Stimulated activated CD8-positive, alpha-beta memory T cell treated with anti-CD3 and anti-CD28 coated beads, Interleukin-7, amount 100 ng/mL, for 24 hours (primary cell): ENCODE data around the gene ATP1A1.

ENCODE experiments used
- DNase-seq: peaks from one replicate; pipeline ENCODE4 v3.0.0-alpha.2; 2020; ENCODE audit warnings: low read depth

Gene ATP1A1

DNA sequence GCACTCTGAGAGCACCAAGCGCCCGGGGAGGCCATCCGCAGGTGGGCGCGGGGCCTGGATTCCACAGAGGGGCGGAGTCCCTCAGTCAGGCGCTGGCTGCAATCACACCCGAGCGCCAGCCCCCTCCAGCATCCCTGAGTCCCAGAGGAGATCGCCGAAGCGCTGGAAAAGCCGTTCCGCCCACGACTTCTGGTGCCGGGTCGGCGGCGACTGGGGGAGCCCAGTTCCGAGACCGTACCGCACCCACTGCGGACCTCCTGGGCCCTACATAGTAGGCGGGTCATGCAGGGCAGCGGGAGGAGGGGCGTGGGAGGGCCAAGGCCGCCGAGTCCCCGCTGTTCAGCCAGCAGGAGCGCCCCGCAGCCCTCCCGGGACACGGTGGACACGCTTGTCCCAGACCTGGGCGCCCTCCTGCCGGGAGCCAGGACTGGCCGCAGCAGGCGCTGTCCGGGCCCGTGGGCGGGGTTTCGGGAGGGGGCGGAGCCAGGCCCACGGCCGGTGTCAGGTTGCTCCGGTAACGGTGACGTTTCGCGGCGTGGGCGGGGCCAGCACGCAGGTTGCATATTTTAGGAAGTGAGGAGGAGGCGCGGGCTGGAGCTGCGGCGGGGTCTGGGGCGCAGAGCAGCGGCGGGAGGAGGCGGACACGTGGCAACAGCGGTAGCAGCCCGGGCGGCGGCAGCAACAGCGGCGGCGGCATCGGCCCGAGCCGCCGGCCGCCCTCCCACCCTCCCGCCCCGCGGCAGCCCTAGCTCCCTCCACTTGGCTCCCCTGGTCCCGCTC lies at the start of gene ATP1A1:
TSS of gene ATP1A1 (plus strand) at position 594 of the 780 bp plus-strand sequence. CDS start 268 bp downstream, outside the sequence.
- DNase-seq, result peak; percentile 97

DNA sequence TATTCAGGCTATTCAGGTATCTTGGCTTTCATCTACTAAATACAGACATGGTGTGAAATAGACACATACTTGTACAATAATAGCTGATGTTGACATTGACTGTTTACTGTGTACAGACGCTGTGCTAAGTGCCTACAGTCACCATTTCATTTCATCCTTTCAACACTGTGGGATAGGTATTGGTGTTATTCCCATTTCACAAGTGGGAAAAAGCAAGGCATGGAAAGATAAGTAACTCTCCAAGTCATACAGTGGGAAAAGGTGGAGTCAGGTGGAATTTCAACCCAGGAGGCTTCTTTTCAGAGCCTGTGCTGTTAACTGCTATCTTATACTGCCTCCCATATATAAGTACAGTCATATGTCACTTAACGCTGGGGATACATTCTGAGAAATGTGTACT lies 49.6 kb upstream of the ATP1A1 start:
- DNase-seq, result no peak

DNA sequence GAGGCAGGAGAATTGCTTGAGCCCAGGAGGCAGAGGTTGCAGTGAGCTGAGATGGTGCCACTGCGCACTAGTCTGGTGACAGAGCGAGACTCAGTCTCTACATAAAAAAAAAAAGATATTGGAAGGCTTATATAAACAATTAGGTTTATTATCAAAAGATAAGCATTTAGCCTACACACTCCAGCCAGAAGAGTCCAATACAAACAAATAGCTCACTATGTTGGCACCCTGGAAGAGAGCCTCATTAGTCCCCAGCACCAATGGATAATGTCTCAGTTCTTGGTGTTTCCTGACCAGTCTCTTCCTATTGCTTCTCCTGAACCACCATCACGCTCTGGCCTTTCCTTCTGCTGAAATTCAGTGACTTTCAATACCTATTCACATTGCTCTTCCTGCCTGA lies 48.6 kb upstream of the ATP1A1 start:
- no peak for DNase-seq

DNA sequence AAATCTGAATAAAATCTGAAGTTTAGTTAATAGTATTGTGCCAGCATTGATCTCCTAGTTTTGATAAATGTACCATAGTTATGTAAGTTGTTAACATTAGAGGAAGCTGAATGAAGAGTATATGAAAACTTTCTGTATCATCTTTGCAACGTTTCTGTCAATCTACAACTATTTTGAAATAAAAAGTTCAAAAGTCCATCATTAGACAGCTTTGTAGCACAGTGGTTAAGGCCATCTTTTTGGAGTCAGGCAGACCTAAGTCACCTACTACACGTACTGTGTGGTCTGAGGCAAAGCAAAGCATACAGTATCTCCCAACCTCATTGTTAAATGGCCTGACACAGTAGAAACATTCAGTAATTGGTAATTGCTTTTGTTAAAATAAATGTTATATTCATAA lies 47.9 kb upstream of the ATP1A1 start:
- DNase-seq, result no peak

DNA sequence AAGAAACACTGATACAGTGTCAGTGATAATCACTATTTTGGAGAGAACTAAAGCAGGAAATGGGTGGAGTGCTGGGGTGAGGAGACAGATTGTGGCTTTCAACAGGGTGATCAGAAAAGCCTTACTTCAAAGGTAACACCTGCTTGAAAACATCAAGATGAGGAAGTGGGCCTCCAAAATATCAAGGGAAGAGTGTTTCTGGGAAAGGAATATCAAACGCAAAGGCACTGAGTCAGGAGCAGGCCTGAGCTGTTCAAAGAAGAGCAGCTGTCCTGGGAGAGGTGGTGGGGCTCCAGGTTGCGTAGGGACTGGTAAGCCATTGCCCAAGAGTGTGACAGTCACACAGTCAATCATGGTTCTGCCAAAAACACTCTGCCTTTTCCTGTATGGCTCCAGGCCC lies 47.1 kb upstream of the ATP1A1 start:
- DNase-seq, result no peak

DNA sequence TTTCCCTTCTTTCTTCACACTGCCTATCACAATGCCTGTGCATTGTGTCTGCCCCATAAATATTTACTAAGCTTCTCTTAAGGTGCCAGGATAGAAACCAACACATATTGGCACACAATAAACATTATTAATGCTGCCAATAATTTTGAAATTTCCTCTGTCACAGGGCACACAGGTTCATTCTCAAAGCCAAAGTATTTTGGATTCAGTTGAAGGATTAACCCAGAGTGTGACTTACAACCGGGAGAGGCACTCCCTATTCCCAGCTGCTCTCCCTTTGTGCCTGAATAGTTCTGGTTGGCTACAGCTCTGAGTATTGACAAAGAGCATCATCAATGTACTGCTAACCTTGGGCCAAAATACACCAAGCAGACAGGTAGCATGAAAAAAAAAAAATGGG lies 46.6 kb upstream of the ATP1A1 start:
- no peak for DNase-seq

DNA sequence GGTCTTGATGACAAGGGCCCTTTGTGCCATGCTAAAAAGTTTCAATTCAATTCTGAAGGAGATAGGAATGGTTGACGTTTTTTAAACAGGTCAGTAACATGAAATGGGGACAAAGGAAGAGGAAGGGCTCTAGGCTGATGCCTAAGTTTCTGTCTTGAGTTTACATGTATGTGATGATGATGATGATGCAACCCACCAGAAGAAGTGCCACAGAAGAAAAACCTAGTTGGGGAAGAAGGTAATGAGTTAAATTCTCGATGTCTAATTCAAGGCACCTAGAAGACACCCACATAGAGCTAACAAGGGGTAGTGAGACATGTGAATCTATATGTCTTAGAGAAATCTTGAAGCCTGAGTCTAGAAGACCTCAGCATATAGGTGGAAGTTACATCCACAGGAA lies 44.4 kb upstream of the ATP1A1 start:
- no peak for DNase-seq

DNA sequence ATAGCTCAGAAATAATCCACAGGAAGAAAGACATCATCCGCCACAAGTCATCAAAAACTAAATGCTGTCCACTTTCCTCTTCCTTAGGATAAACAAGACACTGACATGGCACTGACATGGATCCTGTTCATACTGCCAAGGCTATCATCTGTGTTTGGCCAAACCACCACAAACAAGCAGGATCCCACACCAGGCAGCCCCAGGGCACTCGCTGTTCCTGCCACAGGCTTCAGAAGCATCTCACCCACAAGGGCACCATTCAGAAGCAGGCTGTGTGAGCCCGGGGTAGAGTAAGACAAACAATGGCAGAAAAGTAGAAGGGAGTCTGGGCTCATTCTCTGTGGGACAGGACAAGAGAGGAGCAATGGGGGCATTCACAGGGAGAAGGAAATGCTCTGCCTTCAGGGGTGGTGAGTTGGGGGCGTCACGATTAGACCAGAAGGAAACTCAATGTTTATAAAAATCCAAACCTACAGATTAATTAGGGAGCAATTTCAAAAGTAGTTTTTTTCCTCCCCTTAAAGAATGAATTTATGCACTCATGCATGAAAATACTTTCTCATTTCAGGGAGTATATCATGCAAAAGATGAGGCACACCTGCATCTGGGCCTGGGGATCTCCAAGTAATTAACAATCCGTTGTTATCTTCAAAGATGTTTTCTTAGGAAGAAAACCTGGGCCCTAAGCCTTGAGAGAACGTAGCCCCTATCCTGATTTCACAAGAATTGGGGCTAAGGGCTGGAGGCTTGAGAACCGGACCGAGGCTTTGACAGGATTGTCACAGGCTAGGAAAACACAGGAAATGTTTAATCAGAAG lies 43.3 kb upstream of the ATP1A1 start:
- DNase-seq, result no peak

DNA sequence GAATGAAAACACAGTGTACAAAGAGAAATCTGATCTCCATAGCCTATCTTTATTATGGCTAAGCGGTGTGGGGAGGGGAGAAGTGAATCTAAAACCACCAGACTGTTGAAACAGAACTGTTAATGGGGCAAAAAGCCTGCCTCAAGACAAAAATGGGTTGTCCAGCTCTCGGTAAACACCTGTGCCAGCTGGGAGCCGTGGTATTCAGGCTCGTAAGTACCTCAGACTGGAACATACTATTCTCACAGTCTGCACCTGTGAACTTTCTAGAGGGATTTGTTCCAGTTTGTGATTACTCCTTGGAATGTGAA lies 42.7 kb upstream of the ATP1A1 start:
- DNase-seq, result no peak

DNA sequence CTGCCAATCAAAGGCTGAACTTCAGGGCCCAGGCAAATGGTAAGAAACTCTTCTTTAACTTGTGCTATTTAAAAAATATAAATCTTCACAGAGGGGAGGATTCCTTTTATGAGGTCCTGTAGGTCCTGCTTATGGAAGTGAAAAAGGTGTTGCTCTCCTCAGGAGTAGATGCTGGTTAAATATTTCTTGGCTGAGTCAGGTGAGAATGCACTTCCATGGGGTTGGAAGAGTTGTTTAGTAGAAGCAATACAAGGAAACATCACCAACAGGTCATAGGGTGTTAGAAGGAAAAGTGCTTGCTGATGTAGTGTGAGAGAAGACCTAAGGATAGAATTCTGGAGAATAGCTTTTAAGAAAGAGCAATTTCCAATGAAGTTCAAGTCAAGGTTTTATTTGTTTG lies 42.2 kb upstream of the ATP1A1 start:
- DNase-seq, result no peak

DNA sequence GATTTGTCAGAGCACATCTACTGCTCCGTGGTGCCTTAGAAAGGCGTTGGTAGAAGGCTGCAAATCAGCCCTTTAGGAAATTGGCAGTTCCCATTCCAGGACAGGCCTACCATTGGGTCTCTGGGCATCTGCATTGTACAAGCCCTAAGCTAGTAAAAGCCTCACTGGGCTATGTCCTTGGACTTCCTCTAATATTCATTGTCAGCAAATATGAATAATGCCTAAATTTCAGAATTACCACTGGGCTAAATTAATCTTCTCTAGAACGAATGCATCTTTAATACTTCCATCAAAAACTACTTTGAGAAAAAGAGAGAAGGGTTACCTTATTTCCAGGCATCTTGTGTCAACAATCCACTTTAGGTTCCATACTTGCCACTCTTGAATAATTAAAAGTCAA lies 41.5 kb upstream of the ATP1A1 start:
- DNase-seq, result no peak

DNA sequence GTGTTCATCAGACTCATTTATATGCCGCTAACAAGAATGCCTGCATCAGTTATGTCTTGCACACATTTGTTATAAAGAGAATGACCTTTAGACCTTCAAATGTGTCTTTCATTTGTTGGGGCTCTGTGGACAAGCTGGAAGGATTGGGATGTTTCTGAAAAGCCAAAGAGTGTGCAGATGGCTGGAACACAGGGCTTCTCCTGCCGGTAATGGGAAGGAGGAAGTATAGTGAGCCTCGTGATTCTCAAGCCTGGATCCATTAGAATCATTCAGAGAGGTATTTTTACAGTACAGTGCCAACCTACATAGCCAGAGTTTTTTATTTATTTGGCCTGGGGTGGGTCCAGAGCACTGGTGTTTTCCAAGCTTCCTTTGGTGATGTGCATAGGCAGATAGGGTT lies 40.6 kb upstream of the ATP1A1 start:
- no peak for DNase-seq

DNA sequence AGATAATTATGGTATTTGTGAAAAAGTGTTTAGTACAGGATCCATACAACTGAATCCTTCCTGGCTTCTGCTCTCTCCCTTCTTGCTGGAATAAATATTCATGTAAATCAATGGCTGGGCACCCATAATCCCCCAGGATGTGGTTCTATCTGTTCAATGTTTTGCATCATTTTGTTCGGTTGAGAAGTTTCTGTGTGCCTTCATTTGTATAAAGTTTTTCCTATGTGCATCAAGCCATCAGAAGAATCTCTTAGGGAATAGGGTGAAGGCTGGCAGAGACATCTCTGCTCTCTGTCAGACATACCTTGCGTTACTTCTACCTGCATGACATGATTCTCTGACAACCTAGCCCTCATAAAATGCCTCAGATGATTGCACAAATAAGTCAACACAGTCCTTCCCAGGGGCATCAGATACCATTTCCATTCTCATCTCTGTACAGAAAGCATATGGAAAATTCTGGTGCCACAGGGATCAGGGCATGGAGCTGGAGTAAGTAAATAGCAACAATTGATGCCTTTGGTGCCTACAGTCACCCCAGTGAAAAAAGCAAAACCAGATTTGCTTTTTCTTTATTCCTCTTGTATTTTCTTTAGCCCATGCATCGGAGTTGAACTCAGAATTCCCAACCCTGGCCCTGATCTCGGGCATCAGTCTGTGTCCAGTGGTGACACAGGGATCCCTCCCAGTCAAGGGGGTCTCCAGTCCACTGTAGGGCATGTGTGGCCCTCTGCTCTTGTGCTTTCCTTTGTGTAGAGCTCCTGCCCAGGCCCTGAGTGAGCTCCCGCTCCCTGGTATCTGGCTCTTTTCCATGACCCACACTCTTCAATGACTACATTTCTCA lies 39.7 kb upstream of the ATP1A1 start:
- no peak for DNase-seq

DNA sequence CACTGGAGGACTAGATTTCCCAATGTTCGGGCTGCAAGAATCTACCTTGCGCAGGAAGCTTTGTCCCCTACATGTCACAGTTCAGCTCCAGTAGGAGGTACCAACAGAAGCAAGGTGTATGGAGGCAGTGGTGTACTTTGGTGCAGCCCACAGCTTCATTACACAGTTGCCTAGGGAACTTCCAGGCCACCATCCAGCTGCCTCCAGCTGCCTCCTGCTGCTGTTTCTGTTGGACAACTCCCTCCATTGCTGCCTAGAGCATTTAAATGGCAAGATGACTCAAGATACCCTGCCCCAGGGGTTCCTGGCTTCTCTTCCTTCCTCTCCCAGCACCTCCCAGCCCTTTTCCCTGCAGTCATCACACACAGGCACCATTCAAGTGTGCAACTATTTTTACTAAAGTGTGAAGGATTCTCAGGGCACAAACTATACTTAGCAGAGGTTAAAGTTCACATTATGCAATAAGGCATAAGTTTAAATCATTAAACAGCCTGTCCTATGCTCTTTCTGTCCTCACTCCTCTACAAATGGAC lies 39.0 kb upstream of the ATP1A1 start:
- DNase-seq, result no peak

DNA sequence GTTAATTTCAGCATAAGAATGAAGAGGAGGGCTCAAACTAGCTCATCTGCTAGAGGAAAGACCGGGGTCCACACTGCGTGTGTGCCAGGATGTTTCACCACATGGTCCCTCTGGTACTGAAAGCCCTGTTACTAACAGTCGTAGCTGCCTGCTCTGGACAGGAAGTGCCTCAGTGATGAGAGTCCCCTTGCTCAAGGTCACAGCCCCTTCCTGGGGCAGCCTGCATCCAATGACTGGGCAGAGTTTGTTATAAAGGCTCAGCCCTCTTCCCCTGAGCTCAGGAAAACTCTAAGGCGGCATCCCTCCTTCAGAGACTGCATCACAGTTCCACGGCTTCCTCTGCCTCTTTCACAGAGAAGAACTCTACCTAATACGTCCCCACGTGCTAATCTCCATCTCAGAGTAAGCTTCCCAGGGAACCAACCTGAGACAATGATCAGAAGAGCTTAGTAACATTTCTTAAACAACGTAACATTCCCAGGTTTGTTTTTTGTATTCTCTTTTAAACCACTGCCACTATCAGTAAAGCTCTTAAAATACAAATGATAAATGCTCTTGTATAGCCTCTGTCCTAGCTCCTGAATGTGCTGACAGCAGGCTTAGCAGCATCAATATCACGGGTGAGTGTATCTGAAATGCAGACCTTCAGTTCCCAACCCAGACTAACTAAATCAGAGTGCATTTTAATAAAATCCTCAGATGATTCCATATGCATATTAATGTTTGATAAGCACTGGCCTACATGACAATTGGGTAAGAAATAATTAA lies 38.0 kb upstream of the ATP1A1 start:
- no peak for DNase-seq

DNA sequence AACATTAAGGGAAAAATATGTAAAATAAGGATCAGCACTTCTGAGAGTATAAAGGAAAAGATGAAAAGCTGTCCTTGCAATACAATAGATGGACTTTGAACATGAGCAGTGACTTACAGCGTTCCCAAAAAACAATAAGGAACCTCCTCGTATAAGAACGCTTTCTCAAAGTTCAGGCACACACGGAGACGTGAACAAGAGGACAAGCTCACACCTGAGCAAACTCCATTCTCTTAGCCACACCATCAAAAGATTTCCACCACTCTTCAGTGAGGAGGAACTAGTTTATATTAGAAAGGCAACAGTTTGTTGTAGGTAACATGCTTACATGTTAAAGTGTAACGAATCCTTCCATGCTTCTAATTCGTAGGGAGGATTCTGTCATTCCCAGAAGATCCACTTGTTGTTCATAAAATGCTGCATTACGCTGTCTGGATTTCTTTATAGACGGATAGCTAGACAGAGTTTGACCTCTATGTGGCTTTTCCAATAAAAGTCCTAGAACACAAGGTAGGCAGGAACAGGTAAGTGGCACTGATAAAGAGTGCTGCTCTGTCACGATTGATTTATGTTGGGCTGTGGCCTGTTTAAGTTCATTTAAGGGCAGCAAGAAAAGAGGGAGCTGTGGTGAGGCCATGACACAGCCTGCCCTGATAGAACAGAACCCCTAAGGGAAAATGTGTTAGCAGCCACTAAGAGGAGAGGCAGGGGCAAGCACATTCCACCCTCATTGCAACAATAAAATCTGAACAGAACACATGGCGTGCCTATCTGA lies 37.0 kb upstream of the ATP1A1 start:
- DNase-seq, result no peak

DNA sequence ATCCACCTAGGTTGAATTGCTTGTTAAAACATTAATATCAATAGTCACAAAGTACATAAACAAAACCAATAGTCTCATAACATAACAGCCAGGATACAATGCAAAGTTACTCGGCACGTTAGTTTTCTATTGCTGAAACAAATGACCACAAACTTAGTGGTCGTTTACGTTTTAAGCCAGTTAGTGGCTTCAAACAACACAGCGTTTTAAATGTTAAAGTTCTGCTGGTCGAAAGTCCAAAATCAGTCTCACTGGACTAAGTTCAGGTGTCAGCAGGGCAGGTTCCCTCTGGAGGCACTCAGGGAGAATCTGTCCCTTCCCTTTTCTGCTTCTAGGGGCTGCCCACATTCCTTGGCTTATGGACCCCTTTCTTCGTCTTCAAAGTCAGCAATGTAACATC lies 35.6 kb upstream of the ATP1A1 start:
- no peak for DNase-seq

DNA sequence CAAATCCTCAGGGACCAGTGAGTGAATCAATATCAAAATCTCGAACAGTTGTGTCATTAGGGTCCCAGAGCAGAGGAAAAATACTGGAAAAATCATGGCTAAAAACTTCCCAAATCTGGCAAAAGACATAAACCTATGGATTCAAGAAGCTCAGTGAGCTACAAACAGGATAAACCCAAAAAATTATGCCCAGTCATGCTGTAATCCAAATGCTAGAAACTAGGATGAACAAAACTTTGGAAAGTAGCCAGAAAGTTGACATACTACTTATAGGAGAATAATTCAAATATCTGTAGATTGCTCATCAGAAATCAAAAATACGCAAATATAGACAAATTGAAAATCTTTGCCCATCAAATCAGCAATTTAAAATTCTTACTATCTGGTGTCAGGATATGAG lies 34.6 kb upstream of the ATP1A1 start:
- DNase-seq, result no peak

DNA sequence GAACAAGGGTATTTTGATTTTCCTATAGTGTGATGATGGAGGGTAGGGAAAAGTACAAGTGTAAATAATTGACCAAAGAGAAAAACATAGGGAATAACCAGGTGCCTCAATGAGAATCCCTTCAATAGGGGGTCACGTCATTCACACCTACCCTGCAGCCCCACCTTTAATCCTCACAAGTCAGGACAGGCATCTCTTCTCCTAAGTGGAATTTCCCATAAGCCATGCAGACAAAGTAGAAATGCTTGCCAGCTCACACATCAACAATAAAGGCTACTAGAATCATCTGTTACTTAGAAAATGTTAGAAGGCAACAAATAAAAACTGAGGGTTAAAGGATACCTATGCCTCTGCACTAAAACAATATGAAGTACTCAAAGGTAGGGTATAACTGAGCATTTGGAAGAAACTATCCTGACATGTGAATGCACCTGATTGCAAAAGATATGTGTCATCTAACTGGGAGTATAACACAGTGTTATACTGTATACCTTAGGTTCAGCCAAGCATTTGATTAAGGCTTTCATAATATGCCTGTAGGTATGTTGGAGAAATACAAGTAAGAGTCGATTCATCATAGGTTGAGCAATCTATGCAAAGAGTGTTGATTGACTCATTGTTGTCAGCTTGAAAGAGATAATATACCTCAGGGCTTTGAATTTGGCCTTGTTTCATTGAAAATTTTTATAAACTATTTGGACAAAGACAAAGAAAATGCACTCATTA lies 32.4 kb upstream of the ATP1A1 start:
- DNase-seq, result no peak

DNA sequence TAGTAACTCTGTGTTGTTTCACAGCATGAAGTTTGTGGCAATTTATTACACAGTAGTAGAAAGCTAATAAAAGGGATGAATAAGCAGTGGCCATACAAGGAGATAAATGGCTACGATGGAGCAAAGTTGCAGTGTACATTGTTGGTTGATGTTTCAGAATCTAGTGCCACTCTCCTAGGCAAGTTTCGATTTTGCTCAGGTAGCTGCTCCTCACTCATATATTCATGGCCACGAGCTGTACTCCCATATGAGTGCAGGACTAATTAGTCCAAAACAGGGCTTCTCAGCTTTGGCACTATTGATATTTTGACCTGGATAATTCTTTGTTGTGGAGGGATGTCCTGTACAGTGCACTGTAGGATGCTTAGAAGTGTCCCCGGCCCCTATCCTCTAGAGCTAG lies 30.0 kb upstream of the ATP1A1 start:
- no peak for DNase-seq
